Endothelial cell of umbilical vein (primary cell): ENCODE results near the gene LRRC32. TPM values are rescaled to one million over a fixed set of nuclear protein-coding genes. Genes with fewer than 3 reads are reported as not detected.

Experiments
- BruUV-seq: library from RNA; stranded (reverse); fragments of 400-500 nt; replicated peaks from 2 replicates; lab custom pipeline; 2021; lab: Mats Ljungman, UMichigan
- CTCF ChIA-PET: fragments of 300-600, 350-600 bp; sonication (Branson Sonifier 250); formaldehyde crosslinking; loops from one replicate; lab custom pipeline; 2021; ENCODE audit warnings: antibody characterized with exemption, inconsistent platforms; lab: Charles Lee
- POLR2A ChIA-PET: fragments of 300-600, 350-600 bp; sonication (Branson Sonifier 250); formaldehyde crosslinking; loops from one replicate; lab custom pipeline; 2021; ENCODE audit warnings: antibody characterized with exemption, inconsistent platforms; lab: Charles Lee
- DNase-seq: peaks from one replicate; pipeline ENCODE4 v3.0.0-alpha.2; 2011; ENCODE audit warnings: low read depth, low spot score
- FAIRE-seq: peaks from 2 replicates; lab custom pipeline; 2011; peaks lifted over from hg19 to GRCh38; lab: Jason Lieb, UNC
- H2AFZ ChIP-seq: 2 replicates; pipeline ENCODE4 v1.6.0; 2012; ENCODE audit warnings: low read depth, low read length, control low read depth, inconsistent platforms
- H3K27ac ChIP-seq: 2 replicates; pipeline ENCODE4 v1.5.1; 2011; ENCODE audit warnings: low read depth, mild to moderate bottlenecking, control low read depth, low read length, moderate library complexity; ENCODE audit not compliant: insufficient read depth
- H3K27me3 ChIP-seq, 2 experiments: 2 replicates each; pipeline versions ENCODE4 v1.6.0 to v1.6.1; 2011; ENCODE audit warnings: low read length in 2 of 2, mixed read lengths in 1 of 2; ENCODE audit not compliant: control insufficient read depth in 2 of 2, insufficient read depth in 2 of 2
- H3K36me3 ChIP-seq, 2 experiments: 2 replicates in 1 of 2; 3 replicates in 1 of 2; pipeline ENCODE4 v1.5.1; 2011; ENCODE audit warnings: low read length in 2 of 2, mild to moderate bottlenecking in 1 of 2, moderate library complexity in 1 of 2; ENCODE audit not compliant: control insufficient read depth in 2 of 2, insufficient read depth in 2 of 2; ENCODE audit errors: extremely low read depth in 1 of 2
- H3K4me1 ChIP-seq: 3 replicates; pipeline ENCODE4 v1.5.1; 2011; ENCODE audit warnings: mild to moderate bottlenecking, low read length; ENCODE audit not compliant: control insufficient read depth, insufficient read depth; ENCODE audit errors: extremely low read depth
- H3K4me2 ChIP-seq: 2 replicates; pipeline ENCODE4 v1.6.1; 2011; ENCODE audit warnings: low read length, control low read depth, mixed read lengths; ENCODE audit not compliant: insufficient read depth
- H3K4me3 ChIP-seq, 3 experiments: fragments of 200-600 bp in 1 of 3; sonication (generic), shearing (Covaris generic) in 1 of 3; replicated peaks in 1 of 3; 2 replicates each; pipeline ENCODE4 v1.5.1; 2011 to 2016; ENCODE audit warnings: control low read depth in 3 of 3, low read length in 3 of 3, mild to moderate bottlenecking in 2 of 3, inconsistent platforms in 1 of 3, low read depth in 1 of 3, moderate library complexity in 1 of 3; ENCODE audit not compliant: insufficient read depth in 1 of 3
- H3K79me2 ChIP-seq: 2 replicates; pipeline ENCODE4 v1.6.0; 2012; ENCODE audit warnings: low read length, inconsistent platforms; ENCODE audit not compliant: control insufficient read depth, insufficient read depth
- H3K9ac ChIP-seq: replicated peaks from 2 replicates; pipeline ENCODE3; 2011; ENCODE audit warnings: low read length, control low read depth; ENCODE audit not compliant: insufficient read depth; ENCODE audit errors: extremely low read depth
- H3K9me1 ChIP-seq: replicated peaks from 3 replicates; pipeline ENCODE4 v1.6.0; 2011; ENCODE audit warnings: mild to moderate bottlenecking, low read length; ENCODE audit not compliant: control insufficient read depth, insufficient read depth; ENCODE audit errors: extremely low read depth
- H3K9me3 ChIP-seq: replicated peaks from 2 replicates; pipeline ENCODE4 v1.5.1; 2012; ENCODE audit warnings: low read length, inconsistent platforms; ENCODE audit not compliant: control insufficient read depth, insufficient read depth
- H4K20me1 ChIP-seq: replicated peaks from 2 replicates; pipeline ENCODE3; 2011; ENCODE audit warnings: mild to moderate bottlenecking, low read length; ENCODE audit not compliant: control insufficient read depth, insufficient read depth; ENCODE audit errors: extremely low read depth
- EZH2 ChIP-seq: IDR thresholded peaks from 2 replicates; pipeline ENCODE4 v1.6.1; 2012; ENCODE audit warnings: borderline replicate concordance, low read depth, mild to moderate bottlenecking, moderate library complexity, low read length, inconsistent platforms; ENCODE audit not compliant: severe bottlenecking
- FOS ChIP-seq: IDR thresholded peaks from 2 replicates; pipeline ENCODE4 v1.6.1; 2011; ENCODE audit warnings: mild to moderate bottlenecking, low read length, moderate library complexity, borderline replicate concordance; ENCODE audit not compliant: insufficient read depth
- MYC ChIP-seq: IDR thresholded peaks from one replicate; pipeline ENCODE4 v1.6.1; 2011; ENCODE audit warnings: mild to moderate bottlenecking, low read depth, low read length
- POLR2A ChIP-seq: IDR thresholded peaks from 2 replicates; pipeline ENCODE4 v1.6.1; 2012; ENCODE audit warnings: low read depth, mild to moderate bottlenecking, control low read depth, low read length
- POLR2AphosphoS5 ChIP-seq: IDR thresholded peaks from 2 replicates; pipeline ENCODE4 v1.6.1; 2012; ENCODE audit warnings: low read depth, mild to moderate bottlenecking, control low read depth, low read length, moderate library complexity; ENCODE audit not compliant: insufficient read depth
- dilution Hi-C: fragments of 300-500 bp; cut with MboI; formaldehyde crosslinking; loops from one replicate; pipeline ENCODE4 v1.15.0; 2019; ENCODE audit warnings: low sequenced_read_pairs; ENCODE audit not compliant: extremely low pct_ligation_motif_present
- intact Hi-C: fragments of 100-400 bp; cut with micrococcal nuclease; formaldehyde crosslinking; loops from one replicate; pipeline ENCODE4 v1.10.0; 2022
- polyA plus RNA-seq, 4 experiments: library from polyadenylated mRNA; depleted of rRNA in 3 of 4; stranded (reverse) in 3 of 4; unstranded in 1 of 4; fragments of >200 nt; gene quantifications; 2 replicates each; pipeline versions ENCODE4 v1.2.1 to v1.2.3, GENCODE V29; 2011 to 2012; ENCODE audit warnings: missing spikeins in 1 of 4
- total RNA-seq: library from RNA; stranded (reverse); gene quantifications from 2 replicates; pipeline ENCODE4 v1.2.3, GENCODE V29; 2021
- TF ChIP-seq, protein P1 (sequence below): IDR thresholded peaks from 2 replicates; pipeline ENCODE4 v1.6.1; 2011; ENCODE audit not compliant: insufficient read depth, insufficient read length
- TF ChIP-seq, protein P2 (sequence below), 2 donors: IDR thresholded peaks; 1 replicate in 1 of 2; 2 replicates in 1 of 2; pipeline ENCODE4 v1.5.1; 2011; ENCODE audit warnings: low read length in 2 of 2, mild to moderate bottlenecking in 2 of 2, moderate library complexity in 2 of 2, control low read depth in 1 of 2, inconsistent platforms in 1 of 2, low read depth in 1 of 2; ENCODE audit not compliant: insufficient read depth in 1 of 2; ENCODE audit errors: extremely low read depth in 1 of 2

LRRC32 gene
- total and polyA plus RNA-seq, 2 donors (not counting 3 experiments of a cell fraction or from before 2014, with no cell fraction given): 77.2 to 117 TPM

DNA sequence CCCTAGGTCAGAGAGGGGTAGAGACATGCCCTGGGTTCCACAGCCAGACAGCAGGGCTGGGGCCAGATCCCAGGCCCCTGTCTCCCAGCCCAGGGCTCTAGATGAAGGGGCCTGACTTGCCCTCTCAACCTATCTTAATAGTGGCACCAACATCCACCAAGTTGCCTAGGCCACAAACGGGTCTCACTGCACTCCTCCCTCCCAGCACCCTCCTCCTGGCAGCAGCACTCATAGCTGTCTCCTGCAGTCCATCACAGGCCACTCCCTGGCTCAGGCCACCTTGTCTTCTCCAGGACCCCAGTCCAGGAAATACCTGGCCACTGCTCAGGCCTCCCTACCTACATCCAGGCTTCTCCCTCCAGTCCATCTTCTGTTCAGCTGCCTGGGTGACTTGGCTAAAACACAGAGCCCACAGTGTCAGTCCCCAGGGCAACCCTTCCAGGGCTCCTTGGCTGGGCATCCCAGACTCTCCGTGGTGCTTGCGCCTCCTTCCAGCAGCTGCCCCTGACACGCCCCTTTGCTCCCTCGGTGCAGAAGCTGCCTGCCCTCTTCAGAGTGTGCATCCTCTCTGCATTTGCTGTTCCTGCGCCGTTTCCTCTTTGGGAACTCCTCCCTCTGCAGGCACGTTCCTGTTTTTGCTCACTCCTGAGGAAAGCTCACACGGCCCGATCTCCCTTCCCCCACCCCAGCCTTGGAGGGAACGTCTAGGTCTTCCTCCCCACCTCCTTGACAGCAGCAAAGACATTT, 40.5 kb downstream of the LRRC32 start:
- H3K27ac ChIP-seq: peak overlapping the region; percentile 93
- intact Hi-C loops: loop anchor here (1.0 to 2.0 kb wide), 5 partner anchors 15 to 51 kb away; partner anchors contain the start of gene LRRC32

More for the DNA sequence above, 40.5 kb downstream of the LRRC32 start:
- DNase-seq (peak; percentile 96), FAIRE-seq (peak; percentile 95)
- TSS peak; percentile 93 for BruUV-seq
- H3K9me1 ChIP-seq: no peaks in the 10 kb centered on the region
- H3K4me1 ChIP-seq: peaks cover 36% of the 10 kb centered on the region
- dilution Hi-C loops: no loop called here
- CTCF ChIA-PET: interaction anchor here (1.3 to 2.6 kb wide), 9 partner anchors 14 to 105 kb away, joined by 3 to 22 read pairs (median 5); no protein-coding TSS in a partner anchor
- no peak overlapping the region for H3K4me2 ChIP-seq
- no peak overlapping the region for H3K4me3 ChIP-seq
- no peaks in the 10 kb centered on the region for H3K9me3 ChIP-seq
- H3K36me3 ChIP-seq: no peaks in the 10 kb centered on the region
- no peak for TF ChIP-seq EZH2
- TF ChIP-seq FOS: no peak
- TF ChIP-seq MYC: peak; percentile 36
- peak; percentile 62 for TF ChIP-seq POLR2AphosphoS5
- TF ChIP-seq, protein P1, sequence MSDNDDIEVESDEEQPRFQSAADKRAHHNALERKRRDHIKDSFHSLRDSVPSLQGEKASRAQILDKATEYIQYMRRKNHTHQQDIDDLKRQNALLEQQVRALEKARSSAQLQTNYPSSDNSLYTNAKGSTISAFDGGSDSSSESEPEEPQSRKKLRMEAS: peak; percentile 52
- TF ChIP-seq, protein P2, sequence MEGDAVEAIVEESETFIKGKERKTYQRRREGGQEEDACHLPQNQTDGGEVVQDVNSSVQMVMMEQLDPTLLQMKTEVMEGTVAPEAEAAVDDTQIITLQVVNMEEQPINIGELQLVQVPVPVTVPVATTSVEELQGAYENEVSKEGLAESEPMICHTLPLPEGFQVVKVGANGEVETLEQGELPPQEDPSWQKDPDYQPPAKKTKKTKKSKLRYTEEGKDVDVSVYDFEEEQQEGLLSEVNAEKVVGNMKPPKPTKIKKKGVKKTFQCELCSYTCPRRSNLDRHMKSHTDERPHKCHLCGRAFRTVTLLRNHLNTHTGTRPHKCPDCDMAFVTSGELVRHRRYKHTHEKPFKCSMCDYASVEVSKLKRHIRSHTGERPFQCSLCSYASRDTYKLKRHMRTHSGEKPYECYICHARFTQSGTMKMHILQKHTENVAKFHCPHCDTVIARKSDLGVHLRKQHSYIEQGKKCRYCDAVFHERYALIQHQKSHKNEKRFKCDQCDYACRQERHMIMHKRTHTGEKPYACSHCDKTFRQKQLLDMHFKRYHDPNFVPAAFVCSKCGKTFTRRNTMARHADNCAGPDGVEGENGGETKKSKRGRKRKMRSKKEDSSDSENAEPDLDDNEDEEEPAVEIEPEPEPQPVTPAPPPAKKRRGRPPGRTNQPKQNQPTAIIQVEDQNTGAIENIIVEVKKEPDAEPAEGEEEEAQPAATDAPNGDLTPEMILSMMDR (IDR thresholded peaks at IDR 0.05; ENCODE audit: extremely low read depth in 1 of 2, insufficient read depth in 1 of 2, low read depth in 1 of 2, low read length in 2 of 2): peak in 1 of 2 donors; percentile 27
- TF ChIP-seq POLR2A: peak; percentile 73
- no peaks in the 10 kb centered on the region for H3K27me3 ChIP-seq
- no peaks in the 10 kb centered on the region for H4K20me1 ChIP-seq
- H3K79me2 ChIP-seq: no peaks in the 10 kb centered on the region
- POLR2A ChIA-PET: interaction anchor here (0.8 to 1.4 kb wide), 4 partner anchors 34 to 53 kb away, joined by 3 to 4 read pairs (median 4); no protein-coding TSS in a partner anchor
- H3K9ac ChIP-seq: peak overlapping the region; percentile 66
- no peak overlapping the region for H2AFZ ChIP-seq
